ENCODE results near the gene POLR3A.
"Not testable (repeated sequence)": the region's sequence is repeated elsewhere in the genome, so short reads cannot be mapped to it uniquely, and the experiment has no call there.

The POLR3A gene

DNA sequence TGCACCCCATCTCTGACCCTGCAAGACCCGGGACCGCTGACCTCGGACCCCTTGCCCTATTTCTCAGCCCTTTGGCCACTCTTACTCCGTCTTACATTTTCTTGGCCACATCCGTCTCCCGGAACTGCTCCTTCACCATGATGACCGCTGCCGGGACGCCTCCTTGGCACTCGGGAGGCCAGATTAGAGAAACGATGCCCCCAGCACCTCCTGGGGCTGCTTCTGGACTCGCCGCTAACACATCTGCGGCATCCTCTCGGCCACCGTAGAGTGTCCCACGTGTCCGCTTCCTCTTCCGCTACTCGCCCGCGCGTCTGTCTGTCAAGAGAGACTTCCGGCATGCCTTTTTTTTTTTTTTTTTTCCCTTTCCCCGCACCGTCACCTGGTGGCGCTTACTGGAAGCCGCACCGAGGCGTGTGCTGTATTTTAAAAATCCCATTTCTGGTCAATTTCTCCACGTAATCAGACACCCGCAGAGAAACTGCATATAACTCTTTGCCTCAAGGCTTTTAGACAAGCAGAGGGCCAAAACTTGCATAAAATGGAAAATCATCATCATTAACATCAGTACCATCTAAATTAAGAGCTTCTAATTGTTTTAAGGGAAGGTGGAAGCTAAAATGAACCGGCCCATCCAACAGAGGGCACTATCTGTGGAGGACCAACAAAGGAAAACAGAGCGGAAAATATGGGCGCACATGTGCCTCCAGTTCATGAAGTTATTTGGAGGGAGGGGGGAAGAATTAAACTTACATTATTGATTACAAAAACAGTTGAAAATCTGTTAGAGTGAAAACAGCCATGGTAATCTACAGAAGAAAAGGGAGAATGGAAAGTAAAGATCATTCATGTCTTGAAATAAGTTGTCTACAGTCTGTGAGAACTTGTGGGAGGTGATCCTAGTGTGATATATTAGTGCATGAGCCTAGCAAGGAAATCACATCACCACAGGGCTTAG lies at the start of gene POLR3A:
TSS of gene POLR3A (minus strand) at position 247 of the 958 bp plus-strand sequence. CDS start at position 139, 108 bp downstream.
- DNase-seq (ENCODE audit: low read depth in 1 of 2, low spot score in 1 of 2) = peak; percentile 74 to 90

DNA sequence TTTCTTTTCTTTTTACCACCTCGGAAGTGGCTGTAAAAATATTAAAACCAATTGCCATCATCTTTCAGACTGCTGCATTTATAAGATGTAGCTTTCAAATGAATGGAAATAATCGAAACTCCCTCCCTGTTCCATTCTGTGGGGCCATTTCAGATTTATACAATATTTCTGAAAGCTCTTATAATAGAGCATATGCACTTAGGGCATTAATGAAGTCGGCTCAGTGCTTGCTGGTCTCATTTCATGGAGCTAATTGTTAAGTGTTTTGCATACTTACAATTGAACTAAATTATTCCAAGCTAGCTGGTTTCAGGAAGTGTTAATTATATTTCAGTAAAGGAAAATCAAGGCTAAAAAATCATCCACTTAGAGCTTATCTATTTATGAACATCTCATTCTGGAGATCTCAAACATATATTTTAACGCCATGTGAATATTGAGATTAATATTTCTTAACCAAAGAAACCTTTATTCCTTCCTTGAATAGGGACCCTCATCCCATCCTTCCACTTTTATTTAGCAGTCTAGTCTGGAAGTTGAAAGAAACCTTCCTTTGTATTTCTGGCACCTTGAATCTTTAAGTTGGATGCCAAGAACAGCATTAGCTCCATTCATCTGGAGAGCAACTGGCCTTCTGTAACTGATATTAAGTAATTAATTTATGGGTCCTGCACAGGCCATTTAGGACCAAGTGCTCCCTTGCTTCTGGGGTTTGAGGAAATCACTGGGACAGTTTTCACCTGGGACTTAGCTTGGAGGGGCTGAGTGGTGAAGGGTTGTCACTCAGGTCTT lies 49.4 kb upstream of the POLR3A start:
- DNase-seq (ENCODE audit: low read depth in 1 of 2, low spot score in 1 of 2) = no peak

DNA sequence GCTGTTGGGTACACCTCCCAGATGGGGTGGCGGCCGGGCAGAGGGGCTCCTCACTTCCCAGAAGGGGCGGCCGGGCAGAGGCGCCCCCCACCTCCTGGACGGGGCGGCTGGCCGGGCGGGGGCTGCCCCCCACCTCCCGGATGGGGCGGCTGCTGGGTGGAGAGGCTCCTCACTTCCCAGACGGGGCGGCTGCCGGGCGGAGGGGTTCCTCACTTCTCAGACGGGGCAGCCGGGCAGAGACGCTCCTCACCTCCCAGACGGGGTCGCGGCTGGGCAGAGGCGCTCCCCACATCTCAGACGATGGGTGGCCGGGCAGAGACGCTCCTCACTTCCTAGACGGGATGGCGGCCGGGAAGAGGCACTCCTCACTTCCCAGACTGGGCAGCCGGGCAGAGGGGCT lies 46.5 kb upstream of the POLR3A start:
- DNase-seq (ENCODE audit: low read depth in 1 of 2, low spot score in 1 of 2) = not testable (repeated sequence)

DNA sequence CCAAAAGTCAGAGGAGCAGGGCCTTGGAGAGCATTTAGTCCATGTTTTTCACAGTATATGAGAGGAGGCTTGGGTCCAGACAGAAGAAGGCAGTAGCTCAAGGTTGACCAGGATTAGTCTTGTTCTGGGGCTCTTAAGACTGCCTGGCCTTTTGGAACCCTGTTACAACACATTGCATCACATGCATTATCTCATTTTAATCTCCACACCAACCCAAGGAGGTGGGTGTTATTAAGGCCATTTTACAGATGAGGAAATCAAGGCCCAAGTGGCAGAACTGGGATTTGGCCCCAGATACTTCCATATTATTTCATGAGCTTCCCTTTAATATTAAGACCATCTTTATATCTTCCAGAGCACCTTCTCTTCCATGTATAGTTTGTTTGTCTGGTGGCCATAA lies 43.2 kb upstream of the POLR3A start:
- DNase-seq (ENCODE audit: low read depth in 1 of 2, low spot score in 1 of 2) = no peak

DNA sequence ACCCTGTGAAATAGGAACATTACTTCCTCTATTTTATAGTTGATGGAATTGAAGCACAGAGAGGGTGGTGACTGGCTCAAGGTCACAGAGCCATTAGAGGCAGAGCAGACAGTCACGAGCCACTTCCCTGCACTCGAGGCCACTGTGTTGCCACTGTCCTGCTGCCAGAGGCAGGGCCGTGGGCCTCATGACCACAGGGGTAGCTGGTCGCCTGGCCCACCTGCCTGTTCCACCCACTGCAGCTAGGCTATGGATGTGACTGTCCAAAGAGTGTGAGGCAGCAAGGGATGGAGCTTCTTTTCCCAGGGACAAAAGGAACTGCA lies 42.5 kb upstream of the POLR3A start:
- no peak for DNase-seq (ENCODE audit: low read depth in 1 of 2, low spot score in 1 of 2)

- no peak for DNase-seq (ENCODE audit: low read depth in 1 of 2, low spot score in 1 of 2)
Observed at GRCh38 chr10:78071140-78071856, 42.0 kb upstream of the POLR3A start.

GRCh38 chr10:78070726-78071125 lies 41.4 kb upstream of the POLR3A start:
- no peak for DNase-seq (ENCODE audit: low read depth in 1 of 2, low spot score in 1 of 2)

DNA sequence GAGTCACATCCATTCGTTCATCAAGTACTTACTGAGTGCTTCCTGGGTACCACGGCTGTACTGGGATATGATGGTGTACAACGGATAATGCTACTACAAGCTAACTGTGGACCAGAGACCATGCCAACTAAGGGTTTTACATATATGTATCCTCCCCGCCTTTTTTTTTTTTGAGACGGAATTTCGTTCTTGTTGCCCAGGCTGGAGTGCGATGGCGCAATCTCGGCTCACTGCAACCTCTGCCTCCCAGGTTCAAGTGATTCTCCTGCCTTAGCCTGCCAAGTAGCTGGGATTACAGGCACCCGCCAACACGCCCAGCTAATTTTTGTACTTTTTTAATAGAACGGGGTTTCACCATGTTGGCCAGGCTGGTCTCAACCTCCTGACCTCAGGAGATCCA lies 40.7 kb upstream of the POLR3A start:
- DNase-seq (ENCODE audit: low read depth in 1 of 2, low spot score in 1 of 2) = not testable (repeated sequence)

GRCh38 chr10:78069151-78069550 lies 39.8 kb upstream of the POLR3A start:
- DNase-seq (ENCODE audit: low read depth in 1 of 2, low spot score in 1 of 2) = no peak

GRCh38 chr10:78066728-78067430 lies 37.6 kb upstream of the POLR3A start:
- no peak for DNase-seq (ENCODE audit: low read depth in 1 of 2, low spot score in 1 of 2)

DNA sequence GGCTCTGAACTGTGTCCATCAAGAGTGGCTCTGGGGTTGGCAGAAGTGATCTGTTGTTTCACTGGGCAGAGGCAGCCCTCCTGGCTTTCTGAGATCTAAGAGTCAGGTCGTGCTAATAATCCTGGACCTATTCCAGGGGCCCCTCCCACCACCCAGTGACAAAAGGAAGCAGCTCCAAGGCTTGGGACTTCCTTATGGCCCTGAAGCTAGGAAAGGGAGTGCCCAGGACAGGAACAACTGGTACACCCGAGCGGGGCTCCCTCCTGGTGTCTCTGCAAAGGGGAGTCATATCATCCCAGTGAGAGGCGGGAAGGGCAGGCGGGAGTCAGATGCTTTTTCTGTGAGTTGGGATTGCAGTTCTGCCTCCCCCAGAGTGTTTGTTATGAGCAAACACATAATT lies 36.7 kb upstream of the POLR3A start:
- DNase-seq (ENCODE audit: low read depth in 1 of 2, low spot score in 1 of 2) = no peak

DNA sequence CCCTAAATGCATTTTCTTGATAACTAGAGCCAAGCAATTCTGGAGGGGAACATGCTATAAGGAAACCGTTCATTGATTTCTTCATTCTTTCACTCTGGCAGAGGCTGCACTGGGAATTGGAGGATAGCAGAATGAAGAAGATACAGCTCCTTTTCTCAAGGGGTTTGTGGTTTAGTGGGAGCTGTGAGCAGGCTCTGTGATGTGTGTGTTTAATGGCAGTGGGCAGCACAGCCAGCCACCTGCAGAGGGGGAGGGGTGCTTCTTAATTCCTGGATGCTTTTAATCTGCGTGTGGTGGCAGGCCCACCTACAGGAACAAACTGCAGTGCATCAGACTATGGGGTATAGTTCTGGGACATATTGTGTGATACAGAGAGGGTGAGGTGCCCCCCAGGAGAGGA lies 36.3 kb upstream of the POLR3A start:
- no peak for DNase-seq (ENCODE audit: low read depth in 1 of 2, low spot score in 1 of 2)

GRCh38 chr10:78064919-78065318 lies 35.6 kb upstream of the POLR3A start:
- not testable (repeated sequence) for DNase-seq (ENCODE audit: low read depth in 1 of 2, low spot score in 1 of 2)

- DNase-seq (ENCODE audit: low read depth in 1 of 2, low spot score in 1 of 2) = no peak
Observed at GRCh38 chr10:78063236-78063635, 33.9 kb upstream of the POLR3A start.

- no peak for DNase-seq (ENCODE audit: low read depth in 1 of 2, low spot score in 1 of 2)
Observed at GRCh38 chr10:78062296-78062695, 33.0 kb upstream of the POLR3A start.

DNA sequence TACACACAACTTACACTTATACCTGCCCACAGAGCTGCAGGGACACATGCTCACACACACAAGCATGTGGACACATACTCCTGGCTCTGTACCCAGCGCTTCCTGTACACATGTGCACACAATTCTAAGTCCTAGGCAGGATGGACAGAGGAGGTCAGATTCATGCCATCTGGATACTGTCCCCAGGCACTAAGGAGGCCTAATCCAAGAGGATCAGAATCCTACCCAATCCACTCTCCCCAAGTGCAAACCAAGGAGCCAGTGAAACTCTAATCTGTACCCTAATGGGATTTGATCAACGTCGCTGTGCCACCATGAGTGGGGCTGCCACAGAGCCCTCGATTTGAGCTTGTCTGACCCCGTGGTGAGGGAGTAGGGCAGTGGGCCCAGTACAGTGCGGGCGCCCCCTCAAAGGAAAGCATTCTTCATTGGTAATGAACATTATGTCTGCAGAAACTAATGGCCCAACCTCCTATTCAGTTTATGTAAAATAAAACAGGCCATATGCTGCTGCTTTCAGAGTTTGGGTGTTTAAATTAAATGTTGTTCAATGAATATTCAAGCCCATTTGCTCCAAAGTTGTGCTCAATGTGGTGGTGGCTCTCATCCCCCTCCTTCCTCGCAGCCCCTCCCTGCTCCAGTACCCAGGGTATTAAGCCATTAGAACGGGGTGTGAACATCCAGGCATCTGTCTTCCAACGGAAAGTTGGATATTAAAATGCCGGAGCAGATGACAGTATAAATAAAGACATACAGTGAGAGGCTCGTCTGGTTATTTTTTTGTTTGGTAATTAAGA lies 30.8 kb upstream of the POLR3A start:
- no peak for DNase-seq (ENCODE audit: low read depth in 1 of 2, low spot score in 1 of 2)

DNA sequence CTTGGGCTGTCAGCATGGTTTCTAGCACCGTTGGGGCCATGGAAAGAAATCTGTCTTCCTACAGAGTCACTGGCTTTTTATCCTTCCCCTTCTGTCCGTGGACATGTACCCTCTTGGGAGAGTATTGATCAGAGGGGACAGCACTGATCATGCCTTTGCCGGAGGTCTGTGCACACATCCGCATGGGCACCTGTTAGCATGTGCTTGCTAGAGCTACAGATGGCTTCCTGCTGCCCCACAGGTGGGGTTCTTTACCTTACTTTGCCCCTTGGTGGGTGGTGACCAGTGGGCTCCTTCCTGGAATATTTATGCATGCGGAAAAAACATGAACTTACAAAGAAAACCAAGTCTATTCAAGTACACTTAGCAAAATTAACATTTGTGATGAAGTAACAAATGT lies 29.2 kb upstream of the POLR3A start:
- no peak for DNase-seq (ENCODE audit: low read depth in 1 of 2, low spot score in 1 of 2)

- DNase-seq (ENCODE audit: low read depth in 1 of 2, low spot score in 1 of 2) = no peak
Observed at GRCh38 chr10:78053211-78053868, 24.0 kb upstream of the POLR3A start.

GRCh38 chr10:78049851-78050250 lies 20.5 kb upstream of the POLR3A start:
- DNase-seq (ENCODE audit: low read depth in 1 of 2, low spot score in 1 of 2) = no peak

All from activated CD4-positive, alpha-beta T cell treated with anti-CD3 and anti-CD28 coated beads, Interleukin-2, amount 50 U/mL, for 24 hours (primary cell).